Breast epithelium (tissue), 4 donors: ENCODE results near the gene DDX54. TPM values are rescaled to one million over a fixed set of nuclear protein-coding genes. Genes with fewer than 3 reads are reported as not detected.
"Not testable (repeated sequence)": the region's sequence is repeated elsewhere in the genome, so short reads cannot be mapped to it uniquely, and the experiment has no call there.

Experiments
- DNase-seq, 2 donors: peaks; one replicate each; pipeline ENCODE4 v3.0.0-alpha.2; 2019; ENCODE audit warnings: low spot score in 2 of 2
- H3K27ac ChIP-seq, 2 donors: fragments of 200-600 bp; sonication (generic) in 1 of 2; one replicate each; pipeline ENCODE4 v1.5.1; 2016 to 2019; ENCODE audit warnings: mild to moderate bottlenecking in 1 of 2
- H3K27me3 ChIP-seq, 2 donors: fragments of 200-600 bp; sonication (generic) in 1 of 2; one replicate each; pipeline versions ENCODE4 v1.5.1 to v1.6.0; 2017 to 2019; ENCODE audit warnings: control low read depth in 1 of 2, mild to moderate bottlenecking in 1 of 2
- H3K36me3 ChIP-seq: fragments of 200-600 bp; one replicate; pipeline ENCODE4 v1.5.1; 2019
- H3K4me1 ChIP-seq, 2 donors: fragments of 200-600 bp; sonication (generic); one replicate each; pipeline ENCODE4 v1.5.1; 2016 to 2019; ENCODE audit warnings: control low read depth in 1 of 2
- H3K4me3 ChIP-seq, 3 donors: fragments of 200-600 bp; sonication (generic); 1 replicate in 2 of 3; 2 replicates in 1 of 3; pipeline ENCODE4 v1.5.1; 2016 to 2019; ENCODE audit warnings: mild to moderate bottlenecking in 3 of 3, moderate library complexity in 2 of 3
- H3K9me3 ChIP-seq, 2 donors: fragments of 200-600 bp; sonication (generic) in 1 of 2; one replicate each; pipeline ENCODE4 v1.5.1; 2016 to 2019; ENCODE audit warnings: control low read depth in 1 of 2
- POLR2A ChIP-seq: fragments of 450-650 bp; IDR thresholded peaks from one replicate; pipeline ENCODE4 v1.6.1; 2016; ENCODE audit warnings: antibody characterized with exemption, mild to moderate bottlenecking, moderate library complexity
- POLR2AphosphoS5 ChIP-seq, 3 donors: sonication (generic); formaldehyde crosslinking; IDR thresholded peaks; one replicate each; pipeline ENCODE4 v1.6.1; 2017; ENCODE audit warnings: antibody characterized with exemption in 3 of 3
- intact Hi-C: fragments of 100-400 bp; cut with DNase I; formaldehyde crosslinking; loops from one replicate; pipeline ENCODE4 v1.15.1; 2023; ENCODE audit warnings: low total_unique reads
- total RNA-seq, 3 donors: library from RNA; depleted of rRNA; stranded (reverse); fragments of >200 nt; gene quantifications; one replicate each; pipeline ENCODE4 v1.1.0, GENCODE V29; 2016
- TF ChIP-seq, protein P1 (sequence below), 3 donors: fragments of 450-650 bp; IDR thresholded peaks; one replicate each; pipeline ENCODE4 v1.5.1; 2016 to 2017; ENCODE audit warnings: antibody characterized with exemption in 3 of 3, mild to moderate bottlenecking in 3 of 3, moderate library complexity in 3 of 3

Gene DDX54
- total RNA-seq, 3 donors from 2014 or later: 51.5 to 62.1 (median 60.3) TPM

DNA sequence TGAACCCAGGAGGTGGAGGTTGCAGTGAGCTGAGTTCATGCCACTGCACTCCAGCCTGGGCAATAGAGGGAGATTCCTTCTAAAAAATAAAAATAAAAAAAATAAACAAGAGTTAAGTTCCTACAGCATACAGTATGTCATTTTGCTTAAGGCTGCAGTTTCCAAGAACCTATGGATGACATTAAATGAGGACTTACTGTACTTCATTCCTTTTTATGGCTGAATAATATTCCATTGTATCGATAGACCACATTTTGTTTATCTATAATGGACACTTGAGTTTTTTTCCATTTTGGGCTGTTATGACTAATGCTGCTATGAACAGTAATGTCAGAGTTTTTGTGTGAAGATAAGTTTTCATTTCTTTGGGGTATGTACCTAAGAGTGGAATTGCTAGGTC is 67.1 kb downstream of the DDX54 start:
- Histone ChIP-seq H3K9me3 (no peaks in the 10 kb centered on the region), H3K4me3 (no peak overlapping the region), H3K4me1 (no peaks in the 10 kb centered on the region), H3K27ac (no peak overlapping the region), H3K36me3 (no peaks in the 10 kb centered on the region), H3K27me3 (no peaks in the 10 kb centered on the region)
- TF ChIP-seq, protein P1, sequence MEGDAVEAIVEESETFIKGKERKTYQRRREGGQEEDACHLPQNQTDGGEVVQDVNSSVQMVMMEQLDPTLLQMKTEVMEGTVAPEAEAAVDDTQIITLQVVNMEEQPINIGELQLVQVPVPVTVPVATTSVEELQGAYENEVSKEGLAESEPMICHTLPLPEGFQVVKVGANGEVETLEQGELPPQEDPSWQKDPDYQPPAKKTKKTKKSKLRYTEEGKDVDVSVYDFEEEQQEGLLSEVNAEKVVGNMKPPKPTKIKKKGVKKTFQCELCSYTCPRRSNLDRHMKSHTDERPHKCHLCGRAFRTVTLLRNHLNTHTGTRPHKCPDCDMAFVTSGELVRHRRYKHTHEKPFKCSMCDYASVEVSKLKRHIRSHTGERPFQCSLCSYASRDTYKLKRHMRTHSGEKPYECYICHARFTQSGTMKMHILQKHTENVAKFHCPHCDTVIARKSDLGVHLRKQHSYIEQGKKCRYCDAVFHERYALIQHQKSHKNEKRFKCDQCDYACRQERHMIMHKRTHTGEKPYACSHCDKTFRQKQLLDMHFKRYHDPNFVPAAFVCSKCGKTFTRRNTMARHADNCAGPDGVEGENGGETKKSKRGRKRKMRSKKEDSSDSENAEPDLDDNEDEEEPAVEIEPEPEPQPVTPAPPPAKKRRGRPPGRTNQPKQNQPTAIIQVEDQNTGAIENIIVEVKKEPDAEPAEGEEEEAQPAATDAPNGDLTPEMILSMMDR (IDR thresholded peaks at IDR 0.05): no peak
- intact Hi-C loops: no loop called here
- no peak for DNase-seq

DNA sequence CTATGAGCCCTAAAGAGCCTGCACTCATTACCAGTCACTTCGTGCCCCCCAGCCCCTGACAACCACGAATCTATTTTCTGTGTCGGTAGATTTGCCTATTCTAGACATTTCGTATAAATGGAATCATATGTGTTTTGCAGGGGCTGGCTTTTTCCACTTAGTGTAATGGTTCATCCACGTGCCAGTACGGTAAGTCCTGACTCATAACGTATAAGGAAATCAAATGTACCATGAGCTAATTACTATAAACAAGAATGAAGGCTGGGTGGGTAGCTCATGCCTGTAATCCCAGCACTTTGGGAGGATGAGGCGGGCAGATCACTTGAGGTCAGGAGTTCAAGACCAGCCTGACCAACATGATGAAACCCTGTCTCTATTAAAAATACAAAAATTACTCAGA is 67.6 kb downstream of the DDX54 start:
- H3K4me1 ChIP-seq, H3K9me3 ChIP-seq, intact Hi-C loops, H3K36me3 ChIP-seq, DNase-seq, H3K4me3 ChIP-seq, H3K27ac ChIP-seq, H3K27me3 ChIP-seq: not testable (repeated sequence)

DNA sequence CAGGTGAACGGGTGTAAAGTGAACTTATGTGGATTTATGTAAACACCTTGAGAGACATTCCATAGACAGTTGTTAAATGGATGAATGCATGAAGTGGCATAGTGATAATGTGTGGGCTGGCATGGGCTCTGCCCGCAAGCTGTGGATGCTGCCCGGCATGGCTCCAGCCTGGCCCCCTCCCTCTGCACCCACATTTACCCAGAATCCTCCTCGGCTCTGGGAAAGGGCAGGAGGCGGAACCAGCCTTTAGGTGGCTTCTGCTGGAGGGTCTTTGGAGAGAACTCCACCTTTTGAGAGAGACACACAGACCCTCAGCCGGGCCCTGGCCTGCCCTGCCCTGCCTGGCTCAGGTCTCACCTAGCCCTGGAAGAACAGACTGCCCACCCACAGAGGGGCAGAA is 68.4 kb downstream of the DDX54 start:
- H3K4me3 ChIP-seq: no peak overlapping the region
- intact Hi-C loops: no loop called here
- H3K4me1 ChIP-seq: no peaks in the 10 kb centered on the region
- no peaks in the 10 kb centered on the region for H3K36me3 ChIP-seq
- H3K27me3 ChIP-seq: no peaks in the 10 kb centered on the region
- H3K27ac ChIP-seq: no peak overlapping the region
- DNase-seq: no peak
- TF ChIP-seq, protein P1 (IDR thresholded peaks at IDR 0.05): no peak
- TF ChIP-seq POLR2A: no peak
- TF ChIP-seq POLR2AphosphoS5 (IDR thresholded peaks at IDR 0.05): no peak
- no peaks in the 10 kb centered on the region for H3K9me3 ChIP-seq

DNA sequence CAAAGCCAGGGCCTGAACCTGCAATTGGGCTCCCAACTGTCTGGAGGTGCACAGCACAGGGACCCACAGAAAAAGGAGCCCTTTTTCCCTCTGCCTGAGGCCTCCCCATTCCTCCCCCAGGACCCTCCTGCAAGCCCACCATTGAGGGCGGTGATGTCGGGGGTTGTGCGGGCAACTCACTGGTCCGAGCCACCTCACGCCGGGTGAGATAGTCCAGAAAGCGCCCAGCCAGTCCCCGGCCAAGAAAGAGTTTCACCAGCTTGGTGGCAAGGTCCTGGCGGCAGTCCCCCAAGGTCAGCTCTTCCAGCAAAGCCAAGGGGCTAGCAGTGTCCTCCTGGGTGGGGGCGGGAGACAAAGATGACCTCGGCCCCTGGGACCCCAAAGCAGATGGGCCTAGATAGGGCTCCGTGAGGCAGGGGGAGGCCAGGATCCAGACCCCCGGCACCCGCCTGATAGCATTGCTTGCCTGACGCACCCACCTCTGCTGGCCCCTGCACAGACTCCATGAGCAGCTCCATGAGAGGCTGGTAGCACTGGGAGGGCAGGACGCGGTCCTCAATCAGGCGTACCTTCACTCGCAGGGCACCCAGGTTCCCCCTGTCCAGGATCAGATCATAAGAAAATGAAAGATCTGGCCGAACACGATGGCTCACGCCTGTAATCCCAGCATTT is 69.7 kb downstream of the DDX54 start:
- H3K27me3 ChIP-seq: no peaks in the 10 kb centered on the region
- DNase-seq: no peak
- no peak overlapping the region for H3K4me3 ChIP-seq
- TF ChIP-seq POLR2A: no peak
- no peak for TF ChIP-seq POLR2AphosphoS5 (IDR thresholded peaks at IDR 0.05)
- TF ChIP-seq, protein P1 (IDR thresholded peaks at IDR 0.05): no peak
- no peak overlapping the region for H3K27ac ChIP-seq
- no peaks in the 10 kb centered on the region for H3K4me1 ChIP-seq
- intact Hi-C loops: no loop called here
- H3K9me3 ChIP-seq: no peaks in the 10 kb centered on the region
- no peaks in the 10 kb centered on the region for H3K36me3 ChIP-seq

DNA sequence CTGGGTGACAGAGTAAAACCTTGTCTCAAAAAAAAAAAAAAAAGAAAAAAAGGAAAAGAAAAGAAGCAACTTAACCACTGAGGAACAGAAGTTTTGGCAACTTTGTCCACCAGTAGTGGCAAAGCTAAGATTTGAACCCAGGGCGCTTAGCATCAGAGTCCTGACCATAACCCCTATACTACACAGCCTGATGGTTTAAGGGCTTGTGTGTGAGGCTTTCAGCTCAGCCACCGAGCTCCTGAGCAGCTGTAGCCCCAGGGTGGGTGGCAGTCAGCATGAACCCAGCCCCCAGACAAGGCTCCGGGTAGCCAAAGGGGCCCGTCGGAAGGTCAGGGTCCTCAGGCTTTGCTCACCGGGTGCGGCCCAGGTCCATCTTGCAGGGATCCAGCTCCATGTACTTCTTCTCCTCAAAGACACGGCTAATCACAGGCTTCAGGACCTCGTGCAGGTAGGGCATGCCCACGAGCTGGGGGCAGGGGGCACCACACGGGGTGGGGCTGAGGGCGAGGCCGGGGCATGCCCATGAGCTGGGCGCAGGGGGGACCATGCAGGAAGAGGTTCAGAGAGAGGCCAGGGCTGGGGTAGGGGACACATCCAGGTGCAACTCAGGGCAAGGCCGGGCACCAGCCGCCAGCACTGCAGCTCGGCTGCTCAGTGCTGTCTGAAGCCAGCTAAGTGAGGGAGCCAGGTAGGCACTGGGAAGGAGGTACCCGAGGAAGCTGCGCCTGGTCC is 70.7 kb downstream of the DDX54 start:
- intact Hi-C loops: no loop called here
- TF ChIP-seq POLR2AphosphoS5 (IDR thresholded peaks at IDR 0.05) (no peak), POLR2A (no peak)
- TF ChIP-seq, protein P1 (IDR thresholded peaks at IDR 0.05): no peak
- Histone ChIP-seq H3K9me3 (no peaks in the 10 kb centered on the region), H3K36me3 (no peaks in the 10 kb centered on the region), H3K4me1 (no peaks in the 10 kb centered on the region), H3K27me3 (no peaks in the 10 kb centered on the region), H3K4me3 (no peak overlapping the region), H3K27ac (no peak overlapping the region)
- DNase-seq: no peak
